HG02763 (cell line): Measurements from ENCODE around the gene PILRA.
"Not testable (repeated sequence)": the region's sequence is repeated elsewhere in the genome, so short reads cannot be mapped to it uniquely, and the experiment has no call there.

Experiments used
- ATAC-seq: cut with Tn5 transposase; IDR thresholded peaks from one replicate; pipeline ENCODE4 v1.9.1; 2021; ENCODE audit warnings: mild to moderate bottlenecking, moderate library complexity; ENCODE audit not compliant: unreplicated experiment

Gene PILRA

DNA sequence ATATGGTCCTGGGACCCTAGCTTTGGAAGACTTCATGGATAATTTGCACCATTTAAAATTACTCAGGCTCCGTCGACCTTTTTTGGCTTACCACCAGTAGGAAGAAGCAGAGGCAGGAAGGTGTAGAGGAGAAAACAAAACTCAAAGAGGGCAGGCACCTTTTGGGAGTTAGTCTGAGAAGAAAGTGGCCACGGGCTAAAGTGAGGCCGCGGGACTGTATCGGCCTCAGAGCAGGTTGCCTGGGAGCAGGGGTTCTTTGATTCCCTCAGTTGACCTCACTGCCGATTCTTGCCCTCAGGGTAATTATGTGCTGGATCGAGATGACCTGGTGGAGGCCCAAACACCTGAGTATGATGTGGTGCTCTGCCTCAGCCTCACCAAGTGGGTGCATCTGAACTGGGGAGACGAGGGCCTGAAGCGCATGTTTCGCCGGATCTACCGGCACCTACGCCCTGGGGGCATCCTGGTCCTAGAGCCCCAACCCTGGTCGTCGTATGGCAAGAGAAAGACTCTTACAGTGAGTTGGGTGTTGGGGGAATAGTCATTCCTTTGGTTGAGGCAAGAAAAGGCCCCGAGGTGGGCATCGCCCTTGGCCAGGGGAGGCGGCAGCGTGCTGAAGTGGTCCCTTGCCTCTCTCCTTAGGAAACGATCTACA lies 59.5 kb downstream of the PILRA start:
- no peak for ATAC-seq

DNA sequence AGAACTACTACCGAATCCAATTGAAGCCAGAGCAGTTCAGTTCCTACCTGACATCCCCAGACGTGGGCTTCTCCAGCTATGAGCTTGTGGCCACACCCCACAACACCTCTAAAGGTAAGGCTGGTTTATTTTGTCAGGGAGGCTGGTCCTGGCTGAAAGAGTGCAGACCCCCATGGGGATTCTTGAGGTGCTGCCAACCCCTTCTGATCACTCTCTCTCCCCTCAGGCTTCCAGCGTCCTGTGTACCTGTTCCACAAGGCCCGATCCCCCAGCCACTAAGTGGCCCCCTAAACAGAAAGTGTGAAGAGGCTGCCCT lies 59.9 kb downstream of the PILRA start:
- ATAC-seq: no peak

DNA sequence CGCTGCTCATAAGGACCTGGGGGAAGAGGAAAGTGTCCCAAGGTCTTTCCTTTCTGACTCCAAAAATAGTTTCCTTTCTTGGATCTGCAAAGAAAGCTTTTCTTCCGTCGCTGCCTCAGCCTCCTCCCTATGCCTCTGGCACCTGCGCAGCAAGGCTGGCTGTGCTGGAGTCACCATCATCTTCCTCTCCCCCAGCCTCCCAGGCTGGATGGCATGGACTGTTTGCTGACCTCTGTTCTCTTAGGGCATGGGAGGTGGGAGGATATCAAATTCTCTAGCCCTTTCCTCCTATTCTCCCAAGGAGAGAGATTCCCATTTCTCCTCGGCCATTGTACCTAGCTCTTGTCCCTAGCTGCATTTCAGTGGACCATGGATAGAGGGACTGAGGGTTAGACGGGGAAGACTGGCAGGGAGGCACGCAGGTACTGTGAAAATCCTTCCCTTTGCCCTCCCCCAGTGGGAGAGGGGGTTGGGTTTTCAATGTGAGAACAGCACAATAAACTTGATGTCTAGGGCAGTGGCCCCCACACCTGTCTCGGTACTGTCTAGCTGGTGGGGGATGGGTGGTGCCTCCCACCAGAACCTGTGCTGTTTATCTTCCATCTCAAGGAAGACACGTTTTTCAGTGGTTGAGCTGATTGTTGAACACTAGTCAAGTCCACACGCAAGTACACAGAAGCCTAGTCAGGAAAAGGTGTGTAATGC lies 60.5 kb downstream of the PILRA start:
- ATAC-seq: no peak

DNA sequence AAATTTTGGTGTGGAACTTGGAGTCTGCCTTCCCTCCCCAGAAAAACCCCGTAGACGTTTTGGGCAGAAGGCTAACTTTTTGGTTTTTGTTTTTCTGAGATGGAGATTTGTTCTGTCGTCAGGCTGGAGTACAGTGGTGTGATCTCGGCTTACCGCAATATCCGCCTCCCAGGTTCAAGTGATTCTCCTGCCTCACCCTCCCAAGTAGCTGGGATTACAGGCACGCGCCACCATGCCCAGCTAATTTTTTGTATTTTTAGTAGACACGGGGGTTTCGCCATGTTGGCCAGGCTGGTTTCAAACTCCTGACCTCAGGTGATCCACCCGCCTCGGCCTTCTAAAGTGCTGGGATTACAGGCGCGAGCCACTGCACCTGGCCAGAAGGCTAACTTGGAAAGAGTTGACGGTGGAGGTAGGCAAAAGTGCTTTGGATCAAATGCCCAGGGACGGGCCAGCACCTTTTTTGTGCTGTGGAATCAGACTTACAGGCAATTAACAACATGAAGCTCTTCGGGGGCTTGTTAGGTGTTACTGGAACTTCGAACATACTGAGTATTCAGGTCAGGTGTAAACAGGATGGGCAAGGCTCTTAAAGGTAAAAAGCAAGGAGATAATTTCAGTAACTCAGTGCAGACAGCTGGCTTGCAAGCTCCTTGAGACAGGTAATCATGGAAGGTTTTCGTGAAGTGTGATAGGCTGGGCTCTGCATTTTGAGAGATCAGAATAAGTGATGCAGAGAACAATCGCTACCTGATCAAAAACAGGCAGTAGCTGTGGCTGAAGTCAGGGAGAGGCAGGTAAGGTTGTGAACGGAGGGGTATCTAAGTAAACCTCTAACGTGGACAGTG lies 61.2 kb downstream of the PILRA start:
- no peak for ATAC-seq

DNA sequence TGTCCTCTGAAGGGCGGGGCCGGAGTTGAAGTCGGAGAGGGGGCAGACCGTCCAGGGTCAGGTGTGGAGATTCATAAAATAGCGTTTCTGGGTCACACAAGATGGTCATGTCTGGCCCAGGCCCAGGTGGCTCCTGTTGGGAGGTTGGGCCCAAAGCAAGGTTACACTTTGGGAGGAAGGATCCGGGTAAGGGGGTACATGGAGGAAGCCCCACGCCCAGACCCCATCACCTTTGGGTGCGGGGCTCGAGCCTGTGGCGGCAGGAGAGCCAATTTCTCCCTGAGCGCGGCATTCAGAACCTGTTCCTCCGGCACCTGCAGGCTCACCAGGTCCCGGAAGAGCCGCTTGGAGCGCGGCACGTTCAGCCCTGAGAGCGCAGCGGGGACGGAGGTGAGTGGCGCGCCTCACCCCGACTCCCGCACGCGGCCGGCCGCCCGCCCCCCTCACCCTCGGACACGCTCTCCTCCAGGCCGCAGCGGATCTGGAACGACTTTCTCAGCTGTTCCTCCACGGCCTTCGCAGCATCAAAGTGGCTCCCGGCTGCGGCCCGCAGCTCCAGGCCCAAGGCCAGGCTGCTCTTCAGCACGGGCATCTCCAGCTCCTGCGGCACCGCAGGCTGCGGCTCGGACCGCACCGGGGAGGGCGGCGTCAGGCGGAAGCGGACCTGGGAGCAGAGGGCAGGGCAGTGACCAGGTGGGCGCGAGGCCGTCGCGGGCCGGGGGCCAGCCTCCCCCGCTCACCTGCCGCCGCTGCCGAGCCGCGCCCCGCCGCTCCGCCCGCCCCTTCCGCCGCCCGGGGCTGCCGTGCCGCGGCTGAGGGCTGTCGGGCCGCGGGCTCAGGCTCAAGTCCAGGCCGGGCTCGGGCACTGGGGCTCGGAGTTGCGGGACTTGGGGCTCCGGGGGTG lies 62.4 kb downstream of the PILRA start:
- peak; percentile 17 for ATAC-seq

DNA sequence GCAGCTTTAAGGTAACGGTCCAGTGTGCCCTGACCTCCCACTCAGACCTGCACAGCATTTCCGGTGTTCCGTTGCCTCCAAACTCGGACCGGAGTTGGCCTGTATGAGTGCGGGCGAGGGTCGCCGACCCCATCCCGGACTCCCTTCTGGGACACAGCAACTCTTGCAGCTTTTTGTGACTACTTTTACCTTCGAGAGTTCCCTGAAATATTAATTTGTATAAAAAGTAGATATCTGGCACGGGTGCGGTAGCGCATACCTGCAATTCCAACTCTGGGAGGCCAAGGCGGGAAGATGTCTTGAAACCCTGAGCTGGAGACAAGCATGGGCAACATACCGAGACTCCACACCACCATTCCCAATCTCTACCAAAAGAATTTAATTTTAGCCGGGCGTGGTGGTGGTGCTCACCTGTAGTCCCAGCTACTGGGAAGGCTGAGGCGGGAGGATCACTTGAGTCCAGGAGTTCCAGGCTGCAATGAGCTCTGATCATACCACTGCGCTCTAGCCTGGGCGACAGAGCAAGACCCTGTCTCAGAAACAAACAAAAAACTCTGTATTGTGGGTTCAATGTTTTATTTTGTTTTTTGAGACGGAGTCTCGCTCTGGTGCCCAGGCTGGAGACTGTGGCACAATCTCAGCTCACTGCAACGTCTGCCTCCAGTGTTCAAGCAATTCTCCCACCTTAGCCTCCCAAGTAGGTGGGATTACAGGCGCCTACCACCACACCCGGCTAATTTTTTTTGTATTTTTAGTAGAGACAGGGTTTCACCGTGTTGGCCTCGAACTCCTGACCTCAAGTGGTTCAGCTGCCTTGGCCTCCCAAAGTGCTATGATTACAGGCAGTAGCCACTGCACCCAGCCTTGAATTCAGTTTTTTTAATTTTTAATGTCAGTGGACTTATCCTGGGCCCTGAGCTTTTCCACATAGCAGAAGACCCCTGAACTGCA lies 64.1 kb downstream of the PILRA start:
- ATAC-seq: no peak

DNA sequence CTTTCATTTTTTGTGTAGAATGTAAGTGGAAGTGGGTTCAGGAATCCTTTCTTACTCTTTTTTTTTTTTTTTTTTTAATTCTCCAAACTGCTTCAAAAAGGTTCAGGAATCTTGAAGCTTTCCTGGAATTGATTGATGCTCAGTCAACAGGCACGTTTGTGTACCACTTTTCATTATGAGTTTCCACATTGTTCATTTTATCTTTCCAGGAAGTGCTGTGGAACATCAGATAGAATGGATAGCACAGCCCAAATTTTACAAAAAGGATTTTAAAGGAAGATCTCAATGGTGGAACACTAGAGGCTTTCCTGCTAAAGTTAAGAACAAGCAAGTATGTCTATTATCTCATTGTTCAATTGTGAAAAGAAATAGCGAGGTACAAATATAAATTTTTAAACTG lies 64.9 kb downstream of the PILRA start:
- no peak for ATAC-seq

DNA sequence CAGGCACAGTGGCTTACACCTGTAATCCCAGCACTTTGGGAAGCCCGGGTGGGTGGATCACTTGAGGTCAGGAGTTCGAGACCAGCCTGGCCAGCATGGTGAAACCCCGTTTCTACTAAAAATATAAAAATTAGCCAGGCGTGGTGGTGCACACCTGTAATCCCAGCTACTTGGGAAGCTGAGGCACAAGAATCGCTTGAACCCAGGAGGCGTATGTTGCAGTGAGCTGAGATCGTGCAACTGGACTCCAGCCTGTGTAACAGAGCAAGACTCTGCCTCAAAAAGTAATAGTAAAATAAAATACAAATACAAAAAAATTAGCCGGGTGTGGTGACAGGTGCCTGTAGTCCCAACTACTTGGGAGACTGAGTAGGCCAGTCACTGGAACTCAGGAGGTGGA lies 65.4 kb downstream of the PILRA start:
- ATAC-seq: not testable (repeated sequence)

DNA sequence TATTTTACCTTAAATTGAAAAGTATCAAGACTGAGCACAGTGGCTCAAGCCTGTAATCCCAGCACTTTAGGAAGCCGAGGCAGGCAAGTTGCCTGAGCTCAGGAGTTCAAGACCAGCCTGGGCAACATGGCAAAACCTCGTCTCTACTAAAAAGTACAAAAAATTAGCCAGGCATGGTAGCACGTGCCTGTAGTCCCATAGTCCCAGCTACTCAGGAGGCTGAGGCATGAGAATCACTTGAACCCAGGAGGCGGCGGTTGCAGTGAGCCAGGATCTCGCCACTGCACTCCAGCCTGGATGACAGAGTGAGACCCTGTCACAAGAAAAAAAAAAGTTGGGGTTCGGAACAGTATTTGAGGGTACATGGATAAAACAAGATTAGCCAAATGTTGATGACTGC lies 66.0 kb downstream of the PILRA start:
- ATAC-seq: not testable (repeated sequence)

DNA sequence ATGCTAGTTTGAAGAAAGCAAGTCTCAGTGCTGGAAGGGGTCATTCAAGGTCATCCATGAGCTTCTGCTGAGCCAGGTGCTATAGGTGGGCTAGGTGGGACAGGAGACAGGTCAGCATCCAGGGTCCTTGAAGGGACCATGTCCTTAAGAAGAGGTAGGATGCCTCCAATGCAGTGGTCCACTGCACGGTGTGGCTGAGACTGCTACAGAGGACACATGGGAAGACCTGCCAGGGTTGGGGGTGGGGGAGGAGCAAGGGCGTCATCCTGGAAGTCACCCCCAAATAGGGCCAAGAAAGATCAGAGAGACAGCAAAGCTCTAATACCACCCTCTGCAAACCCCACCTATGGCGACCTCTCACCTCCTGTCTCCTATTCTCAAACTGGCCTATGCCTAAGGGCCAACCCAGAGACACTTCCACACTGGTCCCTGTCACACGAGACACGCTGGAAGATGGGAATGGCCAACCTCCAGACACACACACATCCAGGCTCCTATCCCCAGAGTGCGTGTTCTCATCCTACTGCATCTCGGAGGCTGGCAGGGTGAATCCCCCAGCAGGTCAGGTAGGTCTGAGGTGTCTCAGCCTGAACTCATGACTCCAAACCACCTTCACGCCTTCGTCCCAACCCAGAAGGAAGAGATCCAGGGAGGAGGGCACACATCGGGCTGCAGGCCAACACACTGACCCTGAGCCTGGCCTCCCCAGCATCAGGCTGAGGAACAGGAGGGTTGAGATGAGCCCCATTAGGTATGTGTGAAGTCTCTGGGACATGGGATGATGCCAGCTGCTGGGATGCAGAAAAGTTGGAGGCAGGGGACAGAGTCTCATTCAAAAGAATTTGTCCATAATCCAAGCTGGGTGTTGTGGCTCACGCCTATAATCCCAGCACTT lies 68.6 kb downstream of the PILRA start:
- ATAC-seq: no peak

DNA sequence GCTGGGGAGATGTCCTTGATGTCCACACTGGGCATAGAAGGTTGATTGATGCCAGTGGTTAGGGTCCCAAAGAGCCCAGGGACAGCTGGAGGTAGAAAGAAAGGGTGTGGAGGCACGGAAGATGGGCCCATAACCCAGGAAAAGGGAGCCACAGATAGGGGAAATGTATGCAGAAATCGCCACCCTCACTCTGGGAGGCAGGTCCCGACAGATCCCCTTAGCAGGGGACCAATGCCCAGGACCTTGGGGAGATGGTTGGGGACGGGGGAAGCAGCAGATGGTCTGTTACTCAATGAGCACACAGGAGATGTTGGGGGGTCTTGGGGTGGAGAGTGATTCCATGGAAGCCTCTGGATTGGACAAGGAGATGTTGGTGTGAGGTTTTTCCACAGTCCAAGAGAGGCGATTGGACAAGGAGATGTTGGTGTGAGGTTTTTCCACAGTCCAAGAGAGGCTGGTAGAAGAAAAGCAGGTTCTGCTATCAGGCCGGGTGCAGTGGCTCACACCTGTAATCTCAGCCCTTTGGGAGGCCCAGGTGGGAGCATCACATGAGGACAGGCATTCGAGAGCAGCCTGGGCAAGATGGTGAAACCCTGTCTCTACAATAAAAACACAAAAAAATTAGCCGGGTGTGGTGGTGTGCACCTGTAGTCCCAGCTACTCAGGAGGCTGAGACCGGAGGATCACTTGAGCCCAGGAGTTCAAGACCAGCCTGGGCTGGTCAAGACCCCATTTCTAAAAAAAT lies 70.0 kb downstream of the PILRA start:
- ATAC-seq: no peak

DNA sequence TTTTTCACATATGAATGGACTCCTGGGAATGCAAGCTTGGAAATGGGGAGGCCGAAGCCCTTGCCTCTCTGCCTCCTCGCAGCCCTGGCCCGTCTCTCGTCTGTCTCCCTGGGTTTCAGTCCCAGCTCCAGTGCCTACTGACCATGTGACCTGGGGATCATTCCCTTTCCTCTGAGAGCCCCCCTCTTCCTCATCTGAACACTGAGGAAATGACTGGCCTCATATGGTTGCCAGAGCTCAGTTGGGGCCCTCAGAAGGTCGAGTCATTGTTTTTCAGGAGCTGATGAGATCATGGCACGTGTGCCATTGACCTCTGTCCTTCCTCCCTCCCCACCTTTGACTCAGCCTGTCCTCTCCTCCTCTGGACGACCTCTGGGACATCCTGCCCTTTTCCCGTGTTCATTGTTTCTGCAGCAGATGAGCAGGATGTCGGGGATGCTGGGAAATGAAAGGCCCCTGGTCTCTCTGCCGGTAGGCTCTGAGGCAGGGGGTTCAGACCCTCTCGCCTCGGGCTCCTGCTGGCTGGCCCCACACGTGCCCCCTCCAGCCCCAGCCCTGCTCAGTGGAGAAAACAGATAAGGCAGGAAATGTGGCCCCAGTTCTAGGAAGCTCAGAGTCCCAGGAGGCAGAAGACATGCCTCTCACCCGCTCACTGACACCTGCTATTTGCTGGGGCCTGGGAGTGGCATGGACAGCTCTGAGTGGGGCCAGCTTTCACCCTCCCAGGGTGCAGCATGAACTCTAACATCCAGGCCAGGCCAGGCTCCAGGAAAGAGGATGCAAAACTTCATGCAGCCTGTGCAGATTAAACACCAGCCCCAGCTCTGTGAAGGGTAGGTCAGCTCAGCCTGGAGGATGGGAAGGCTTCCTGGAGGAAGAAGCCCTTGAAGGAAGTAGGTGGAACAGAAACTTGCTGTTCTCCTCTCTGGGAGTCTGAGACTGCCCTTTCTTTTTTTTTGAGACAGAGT lies 71.3 kb downstream of the PILRA start:
- no peak for ATAC-seq

DNA sequence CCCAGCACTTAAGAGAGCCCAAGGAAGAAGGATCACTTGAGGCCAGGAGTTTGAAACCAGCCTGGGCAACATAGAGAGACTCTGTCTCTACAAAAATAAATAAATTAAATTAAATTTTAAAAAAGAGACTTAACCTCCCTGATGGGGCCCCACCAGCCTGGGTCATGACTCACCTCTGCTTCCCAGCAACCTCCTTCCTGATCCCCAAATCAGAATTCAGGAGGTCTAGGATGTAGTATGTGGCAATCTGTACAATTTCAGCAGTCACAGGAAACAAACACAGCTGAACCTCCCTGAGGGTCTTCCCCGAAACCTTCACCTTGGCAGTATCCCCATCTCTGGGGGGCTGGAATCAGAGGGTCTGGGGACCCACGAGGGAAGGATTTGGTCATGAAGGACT lies 72.8 kb downstream of the PILRA start:
- no peak for ATAC-seq

DNA sequence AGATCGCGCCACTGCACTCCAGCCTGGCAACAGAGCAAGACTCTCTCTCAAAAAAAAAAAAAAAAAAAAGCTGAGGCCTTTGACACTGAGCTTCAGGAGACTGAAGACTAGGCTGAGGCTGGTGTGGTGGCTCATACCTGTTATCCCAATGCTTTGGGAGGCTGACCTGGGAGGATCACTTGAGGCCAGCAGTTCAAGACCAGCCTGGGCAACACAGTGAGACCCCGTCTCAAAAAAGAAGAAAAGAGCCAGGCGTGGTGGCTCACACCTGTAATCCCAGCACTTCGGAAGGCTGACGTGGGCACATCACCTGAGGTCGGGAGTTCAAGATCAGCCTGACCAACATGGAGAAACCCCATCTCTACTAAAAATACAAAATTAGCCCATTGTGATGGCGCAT lies 74.1 kb downstream of the PILRA start:
- not testable (repeated sequence) for ATAC-seq

DNA sequence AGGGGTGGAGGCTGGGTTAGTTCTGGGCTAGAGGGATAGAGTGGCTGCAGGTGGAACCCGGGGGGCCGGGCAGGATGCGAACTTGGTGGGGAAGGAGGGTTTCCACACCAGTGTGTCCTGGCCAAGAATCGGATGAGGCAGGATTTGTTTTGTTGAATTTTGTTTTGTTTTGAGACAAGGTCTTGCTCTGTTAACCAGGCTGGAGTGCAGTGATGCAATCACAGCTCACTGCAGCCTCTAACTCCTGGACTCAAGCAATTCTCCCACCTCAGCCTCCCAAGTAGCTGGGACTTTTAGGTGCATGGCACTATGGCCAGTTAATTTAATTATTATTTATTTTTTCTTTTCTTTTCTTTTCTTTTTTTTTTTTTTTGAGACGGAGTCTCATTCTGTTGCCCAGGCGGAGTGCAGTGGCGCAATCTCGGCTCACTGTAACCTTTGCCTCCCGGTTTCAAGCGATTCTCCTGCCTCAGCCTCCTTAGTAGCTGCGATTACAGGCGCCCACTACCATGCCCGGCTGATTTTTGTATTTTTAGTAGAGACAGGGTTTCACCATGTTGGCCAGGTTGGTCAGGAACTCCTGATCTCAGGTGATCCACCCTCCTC lies 76.0 kb downstream of the PILRA start:
- no peak for ATAC-seq
